ENCODE results near the gene SNW1. TPM values are rescaled to one million over a fixed set of nuclear protein-coding genes. Genes with fewer than 3 reads are reported as not detected.

The SNW1 gene
- total RNA-seq, 4 donors from 2014 or later: 39.3 to 71.7 (median 51.0) TPM

GRCh38 chr14:77714926-77715325 is 46.0 kb downstream of the SNW1 start:
- no peak for TF ChIP-seq CTCF (IDR thresholded peaks at IDR 0.05)
- DNase-seq (ENCODE audit: low spot score): no peak
- ATAC-seq (ENCODE audit: low FRiP score): no peak

- ATAC-seq (ENCODE audit: low FRiP score) (no peak), DNase-seq (ENCODE audit: low spot score) (no peak)
- TF ChIP-seq CTCF (IDR thresholded peaks at IDR 0.05): no peak
Observed at GRCh38 chr14:77710364-77710763, 50.6 kb downstream of the SNW1 start.

- ATAC-seq (ENCODE audit: low FRiP score): no peak
- DNase-seq (ENCODE audit: low spot score): no peak
- TF ChIP-seq CTCF (IDR thresholded peaks at IDR 0.05): no peak
Observed at GRCh38 chr14:77709412-77709811, 51.5 kb downstream of the SNW1 start.

- no peak for DNase-seq (ENCODE audit: low spot score)
- TF ChIP-seq CTCF (IDR thresholded peaks at IDR 0.05): no peak
- no peak for ATAC-seq (ENCODE audit: low FRiP score)
Observed at GRCh38 chr14:77708749-77709148, 52.2 kb downstream of the SNW1 start.

- peak; percentile 93 for ATAC-seq (ENCODE audit: low FRiP score)
- no peak for TF ChIP-seq CTCF (IDR thresholded peaks at IDR 0.05)
Observed at GRCh38 chr14:77707724-77708408, 53.1 kb downstream of the SNW1 start, which contains the start of the genes ALKBH1 and SLIRP. Gene ALKBH1, minus strand, starts transcription at chr14:77708023. Its CDS starts 19 bp downstream, at chr14:77708004. Gene SLIRP, plus strand, starts transcription at chr14:77708103. Its CDS starts 9 bp downstream, at chr14:77708112.

DNA sequence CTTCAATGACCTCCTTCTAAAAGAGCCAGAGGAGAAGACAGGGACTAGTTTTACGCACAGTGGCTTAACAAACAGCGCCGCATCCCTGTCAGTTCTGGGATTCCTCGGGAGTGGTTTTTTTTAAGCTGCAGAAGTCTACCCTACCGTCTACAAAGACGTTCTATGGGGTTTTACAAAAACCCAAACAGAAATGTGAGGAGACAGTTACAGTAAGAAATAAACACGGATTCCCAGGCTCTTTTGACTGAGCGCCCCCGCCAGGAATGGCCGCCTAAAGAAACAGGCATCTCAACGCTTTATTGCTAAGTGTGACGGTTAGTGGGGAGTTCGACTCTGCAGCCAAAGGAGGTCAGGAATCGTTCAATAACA is 53.6 kb downstream of the SNW1 start:
- no peak for TF ChIP-seq CTCF (IDR thresholded peaks at IDR 0.05)
- ATAC-seq (ENCODE audit: low FRiP score) (peak; percentile 33), DNase-seq (ENCODE audit: low spot score) (no peak)

More at GRCh38 chr14:77707724-77708408, 53.1 kb downstream of the SNW1 start, which contains the start of the genes ALKBH1 and SLIRP:
- peak; percentile 81 for DNase-seq (ENCODE audit: low spot score)

DNA sequence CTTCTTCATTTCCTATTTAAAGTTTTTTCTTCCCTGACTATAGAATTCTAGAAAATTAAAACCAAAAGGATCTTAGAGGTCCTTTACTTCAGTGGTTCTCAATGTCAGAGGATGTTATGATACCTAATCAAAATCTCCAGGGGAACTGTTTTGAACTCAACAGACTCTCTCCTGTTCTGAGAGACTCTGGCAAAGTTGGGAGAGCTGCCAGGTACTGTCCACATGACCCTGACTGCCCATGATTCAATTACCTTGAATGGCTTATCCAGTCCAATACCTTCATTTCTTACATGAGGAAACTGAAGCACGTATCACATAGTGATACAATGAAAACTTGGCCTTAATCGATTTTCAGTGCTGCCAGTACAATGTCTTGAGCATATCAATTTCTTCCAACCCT is 69.7 kb downstream of the SNW1 start:
- ATAC-seq (ENCODE audit: low FRiP score) (no peak), DNase-seq (ENCODE audit: low spot score) (no peak)
- no peak for TF ChIP-seq CTCF (IDR thresholded peaks at IDR 0.05)
